Measurements from ENCODE around the gene PLA2G1B. TPM values are rescaled to one million over a fixed set of nuclear protein-coding genes. Genes with fewer than 3 reads are reported as not detected.

PLA2G1B gene
- total RNA-seq, 2 experiments from 2014 or later: 0.99 TPM; not detected in 1

- ChIA-PET CTCF (interaction anchor here (0.8 kb wide), 1 partner anchor 9 kb away, joined by 4 read pairs; no protein-coding TSS in a partner anchor), POLR2A (no interaction called here)
Measured at GRCh38 chr12:120359128-120359527, 31.5 kb upstream of the PLA2G1B start.

GRCh38 chr12:120358412-120359100 is 31.0 kb upstream of the PLA2G1B start:
- no peak for TF ChIP-seq CTCF (IDR thresholded peaks at IDR 0.05)
- ChIA-PET CTCF (interaction anchor here (0.8 kb wide), 1 partner anchor 9 kb away, joined by 4 read pairs; no protein-coding TSS in a partner anchor), POLR2A (no interaction called here)
- H3K27ac Mint-ChIP-seq: no peak overlapping the region
- DNase-seq (no peak), ATAC-seq (no peak)
- no peaks in the 10 kb centered on the region for H3K36me3 Mint-ChIP-seq (ENCODE audit: low read depth)
- H3K4me1 Mint-ChIP-seq (ENCODE audit: low read depth): peaks cover 1% of the 10 kb centered on the region
- intact Hi-C loops (cut with micrococcal nuclease): no loop called here
- no peak overlapping the region for H3K4me3 Mint-ChIP-seq
- H3K9me3 Mint-ChIP-seq: no peaks in the 10 kb centered on the region
- H3K27me3 Mint-ChIP-seq: peaks cover 32% of the 10 kb centered on the region

More at GRCh38 chr12:120359128-120359527, 31.5 kb upstream of the PLA2G1B start:
- Mint-ChIP-seq H3K9me3 (no peaks in the 10 kb centered on the region), H3K27me3 (peaks cover 36% of the 10 kb centered on the region), H3K4me1 (ENCODE audit: low read depth) (peaks cover 1% of the 10 kb centered on the region), H3K4me3 (no peak overlapping the region), H3K36me3 (ENCODE audit: low read depth) (no peaks in the 10 kb centered on the region), H3K27ac (no peak overlapping the region)
- ATAC-seq (no peak), DNase-seq (no peak)
- no peak for TF ChIP-seq CTCF (IDR thresholded peaks at IDR 0.05)
- intact Hi-C loops (cut with micrococcal nuclease): no loop called here

- intact Hi-C loops (cut with micrococcal nuclease): no loop called here
- H3K27me3 Mint-ChIP-seq: peaks cover 23% of the 10 kb centered on the region
- no peaks in the 10 kb centered on the region for H3K36me3 Mint-ChIP-seq (ENCODE audit: low read depth)
- H3K9me3 Mint-ChIP-seq: no peaks in the 10 kb centered on the region
- ChIA-PET POLR2A (interaction anchor here (0.7 to 1.2 kb wide), 3 partner anchors 10 to 157 kb away, joined by 3 to 4 read pairs (median 3); no protein-coding TSS in a partner anchor), CTCF (interaction anchor here (0.7 to 1.5 kb wide), 20 partner anchors 8 to 215 kb away, joined by 3 to 25 read pairs (median 4); partner anchors contain the start of gene DYNLL1)
- ATAC-seq: no peak
- H3K27ac Mint-ChIP-seq: no peak overlapping the region
- no peak for DNase-seq
- peaks cover 1% of the 10 kb centered on the region for H3K4me1 Mint-ChIP-seq (ENCODE audit: low read depth)
- H3K4me3 Mint-ChIP-seq: no peak overlapping the region
- TF ChIP-seq CTCF (IDR thresholded peaks at IDR 0.05): no peak
Measured at GRCh38 chr12:120357104-120357503, 29.5 kb upstream of the PLA2G1B start.

- ATAC-seq: peak; percentile 99
- Mint-ChIP-seq H3K4me3 (no peak overlapping the region), H3K27me3 (peaks cover 22% of the 10 kb centered on the region), H3K27ac (no peak overlapping the region), H3K4me1 (ENCODE audit: low read depth) (peaks cover 1% of the 10 kb centered on the region), H3K9me3 (no peaks in the 10 kb centered on the region), H3K36me3 (ENCODE audit: low read depth) (no peaks in the 10 kb centered on the region)
- peak; percentile 85 for DNase-seq
- peak; percentile 92 for TF ChIP-seq CTCF (IDR thresholded peaks at IDR 0.05)
- ChIA-PET CTCF (interaction anchor here (0.7 to 1.5 kb wide), 20 partner anchors 8 to 215 kb away, joined by 3 to 25 read pairs (median 4); partner anchors contain the start of gene DYNLL1), POLR2A (interaction anchor here (0.7 to 1.2 kb wide), 3 partner anchors 10 to 156 kb away, joined by 3 to 4 read pairs (median 3); no protein-coding TSS in a partner anchor)
- intact Hi-C loops (cut with micrococcal nuclease): loop anchor here (1.0 kb wide), 1 partner anchor 74 kb away; no protein-coding TSS in a partner anchor
Measured at GRCh38 chr12:120356567-120357030, 29.0 kb upstream of the PLA2G1B start.
